ENCODE results near the gene PLCD4. TPM values are rescaled to one million over a fixed set of nuclear protein-coding genes. Genes with fewer than 3 reads are reported as not detected.
A peak's percentile ranks its signal among the peaks of the same experiment; 100 is the strongest.

Gene PLCD4
- total and polyA plus RNA-seq, 5 donors from 2014 or later: 0.12 to 0.54 (median 0.16) TPM; not detected in 2

- H3K36me3 Mint-ChIP-seq: peaks cover 3% of the 10 kb centered on the region
- no peaks in the 10 kb centered on the region for H3K9me3 Mint-ChIP-seq
- ATAC-seq (ENCODE audit: low read depth in 2 of 2) (no peak), DNase-seq (no peak)
- no peak overlapping the region for H3K4me3 ChIP-seq (ENCODE audit: low read depth, low read length)
- H3K9me3 ChIP-seq (ENCODE audit: control insufficient read depth in 2 of 2, low read length in 2 of 2): no peaks in the 10 kb centered on the region
- H3K4me1 Mint-ChIP-seq: no peaks in the 10 kb centered on the region
- H3K27ac ChIP-seq (ENCODE audit: insufficient read depth, low read length, poor library complexity, severe bottlenecking): no peak overlapping the region
- H3K4me3 Mint-ChIP-seq: no peak overlapping the region
- H3K27ac Mint-ChIP-seq: no peak overlapping the region
- H3K36me3 ChIP-seq (ENCODE audit: control insufficient read depth, insufficient read depth, low read length): no peaks in the 10 kb centered on the region
- H3K4me1 ChIP-seq (ENCODE audit: control insufficient read depth, insufficient read depth, low read length, poor library complexity, severe bottlenecking): no peaks in the 10 kb centered on the region
- H3K27me3 Mint-ChIP-seq: peaks cover 7% of the 10 kb centered on the region
- H3K27me3 ChIP-seq (ENCODE audit: control insufficient read depth, insufficient read depth, low read length): no peaks in the 10 kb centered on the region
These were observed 15.6 kb downstream of the PLCD4 start for GRCh38 chr2:218623366-218623705.

- DNase-seq (no peak), ATAC-seq (ENCODE audit: low read depth in 2 of 2) (no peak)
- Mint-ChIP-seq H3K9me3 (no peaks in the 10 kb centered on the region), H3K27ac (no peak overlapping the region), H3K4me3 (no peak overlapping the region), H3K36me3 (no peaks in the 10 kb centered on the region), H3K4me1 (no peaks in the 10 kb centered on the region), H3K27me3 (peaks cover 7% of the 10 kb centered on the region)
- H3K27ac ChIP-seq (ENCODE audit: insufficient read depth, low read length, poor library complexity, severe bottlenecking): no peak overlapping the region
- H3K27me3 ChIP-seq (ENCODE audit: control insufficient read depth, insufficient read depth, low read length): no peaks in the 10 kb centered on the region
- H3K4me3 ChIP-seq (ENCODE audit: low read depth, low read length): no peak overlapping the region
- no peaks in the 10 kb centered on the region for H3K4me1 ChIP-seq (ENCODE audit: control insufficient read depth, insufficient read depth, low read length, poor library complexity, severe bottlenecking)
- no peaks in the 10 kb centered on the region for H3K9me3 ChIP-seq (ENCODE audit: control insufficient read depth in 2 of 2, low read length in 2 of 2)
- no peaks in the 10 kb centered on the region for H3K36me3 ChIP-seq (ENCODE audit: control insufficient read depth, insufficient read depth, low read length)
These were observed 18.7 kb downstream of the PLCD4 start for GRCh38 chr2:218626369-218626768.

GRCh38 chr2:218627939-218628338 lies 20.2 kb downstream of the PLCD4 start:
- Histone ChIP-seq H3K27me3 (ENCODE audit: control insufficient read depth, insufficient read depth, low read length) (no peaks in the 10 kb centered on the region), H3K36me3 (ENCODE audit: control insufficient read depth, insufficient read depth, low read length) (peaks cover under 1% of the 10 kb centered on the region), H3K9me3 (ENCODE audit: control insufficient read depth in 2 of 2, low read length in 2 of 2) (no peaks in the 10 kb centered on the region), H3K27ac (ENCODE audit: insufficient read depth, low read length, poor library complexity, severe bottlenecking) (no peak overlapping the region), H3K4me1 (ENCODE audit: control insufficient read depth, insufficient read depth, low read length, poor library complexity, severe bottlenecking) (no peaks in the 10 kb centered on the region), H3K4me3 (ENCODE audit: low read depth, low read length) (no peak overlapping the region)
- Mint-ChIP-seq H3K4me3 (no peak overlapping the region), H3K9me3 (no peaks in the 10 kb centered on the region), H3K27me3 (peaks cover 7% of the 10 kb centered on the region), H3K36me3 (peaks cover 4% of the 10 kb centered on the region), H3K27ac (no peak overlapping the region), H3K4me1 (peaks cover 0 to 4% (median 0%) of the 10 kb centered on the region in 4 donors)
- DNase-seq (no peak), ATAC-seq (ENCODE audit: low read depth in 2 of 2) (no peak)

- Histone ChIP-seq H3K4me1 (ENCODE audit: control insufficient read depth, insufficient read depth, low read length, poor library complexity, severe bottlenecking) (no peaks in the 10 kb centered on the region), H3K36me3 (ENCODE audit: control insufficient read depth, insufficient read depth, low read length) (peaks cover 32% of the 10 kb centered on the region), H3K27me3 (ENCODE audit: control insufficient read depth, insufficient read depth, low read length) (no peaks in the 10 kb centered on the region), H3K27ac (ENCODE audit: insufficient read depth, low read length, poor library complexity, severe bottlenecking) (no peak overlapping the region), H3K4me3 (ENCODE audit: low read depth, low read length) (no peak overlapping the region), H3K9me3 (ENCODE audit: control insufficient read depth in 2 of 2, low read length in 2 of 2) (no peaks in the 10 kb centered on the region)
- Mint-ChIP-seq H3K9me3 (no peaks in the 10 kb centered on the region), H3K27ac (no peak overlapping the region), H3K4me3 (no peak overlapping the region), H3K36me3 (peaks cover 26% of the 10 kb centered on the region), H3K4me1 (peaks cover 0 to 4% (median 0%) of the 10 kb centered on the region in 4 donors), H3K27me3 (no peaks in the 10 kb centered on the region)
- ATAC-seq (ENCODE audit: low read depth in 2 of 2) (no peak), DNase-seq (no peak)
These were observed 24.1 kb downstream of the PLCD4 start for GRCh38 chr2:218631837-218632236.

- H3K9me3 Mint-ChIP-seq: no peaks in the 10 kb centered on the region
- no peak overlapping the region for H3K27ac Mint-ChIP-seq
- no peak overlapping the region for H3K4me3 ChIP-seq (ENCODE audit: low read depth, low read length)
- no peak overlapping the region for H3K4me3 Mint-ChIP-seq
- H3K27me3 ChIP-seq (ENCODE audit: control insufficient read depth, insufficient read depth, low read length): no peaks in the 10 kb centered on the region
- peaks cover 65% of the 10 kb centered on the region for H3K36me3 ChIP-seq (ENCODE audit: control insufficient read depth, insufficient read depth, low read length)
- H3K4me1 ChIP-seq (ENCODE audit: control insufficient read depth, insufficient read depth, low read length, poor library complexity, severe bottlenecking): no peaks in the 10 kb centered on the region
- no peaks in the 10 kb centered on the region for H3K27me3 Mint-ChIP-seq
- H3K36me3 Mint-ChIP-seq: peaks cover 42% of the 10 kb centered on the region
- no peak overlapping the region for H3K27ac ChIP-seq (ENCODE audit: insufficient read depth, low read length, poor library complexity, severe bottlenecking)
- DNase-seq: no peak
- no peak for ATAC-seq (ENCODE audit: low read depth in 2 of 2)
- no peaks in the 10 kb centered on the region for H3K9me3 ChIP-seq (ENCODE audit: control insufficient read depth in 2 of 2, low read length in 2 of 2)
- H3K4me1 Mint-ChIP-seq: peaks cover 0 to 5% (median 2%) of the 10 kb centered on the region in 4 donors
These were observed 28.0 kb downstream of the PLCD4 start for GRCh38 chr2:218635719-218636118.

GRCh38 chr2:218638372-218638771 lies 30.7 kb downstream of the PLCD4 start:
- Mint-ChIP-seq H3K27ac (peak overlapping the region in 1 of 3 donors; percentile 6), H3K27me3 (no peaks in the 10 kb centered on the region), H3K4me3 (no peak overlapping the region), H3K9me3 (no peaks in the 10 kb centered on the region), H3K4me1 (peaks cover 0 to 5% (median 0%) of the 10 kb centered on the region in 4 donors), H3K36me3 (peaks cover 36% of the 10 kb centered on the region)
- H3K27ac ChIP-seq (ENCODE audit: insufficient read depth, low read length, poor library complexity, severe bottlenecking): no peak overlapping the region
- no peaks in the 10 kb centered on the region for H3K27me3 ChIP-seq (ENCODE audit: control insufficient read depth, insufficient read depth, low read length)
- no peak overlapping the region for H3K4me3 ChIP-seq (ENCODE audit: low read depth, low read length)
- ATAC-seq (ENCODE audit: low read depth in 2 of 2) (no peak), DNase-seq (no peak)
- no peaks in the 10 kb centered on the region for H3K9me3 ChIP-seq (ENCODE audit: control insufficient read depth in 2 of 2, low read length in 2 of 2)
- H3K36me3 ChIP-seq (ENCODE audit: control insufficient read depth, insufficient read depth, low read length): peaks cover 81% of the 10 kb centered on the region
- H3K4me1 ChIP-seq (ENCODE audit: control insufficient read depth, insufficient read depth, low read length, poor library complexity, severe bottlenecking): no peaks in the 10 kb centered on the region

- no peak overlapping the region for H3K4me3 Mint-ChIP-seq
- Histone ChIP-seq H3K4me3 (ENCODE audit: low read depth, low read length) (no peak overlapping the region), H3K27ac (ENCODE audit: insufficient read depth, low read length, poor library complexity, severe bottlenecking) (no peak overlapping the region), H3K4me1 (ENCODE audit: control insufficient read depth, insufficient read depth, low read length, poor library complexity, severe bottlenecking) (no peaks in the 10 kb centered on the region), H3K36me3 (ENCODE audit: control insufficient read depth, insufficient read depth, low read length) (peaks cover 82% of the 10 kb centered on the region), H3K9me3 (ENCODE audit: control insufficient read depth in 2 of 2, low read length in 2 of 2) (no peaks in the 10 kb centered on the region), H3K27me3 (ENCODE audit: control insufficient read depth, insufficient read depth, low read length) (no peaks in the 10 kb centered on the region)
- peaks cover 0 to 5% (median 0%) of the 10 kb centered on the region in 4 donors for H3K4me1 Mint-ChIP-seq
- H3K27ac Mint-ChIP-seq: no peak overlapping the region
- H3K27me3 Mint-ChIP-seq: no peaks in the 10 kb centered on the region
- DNase-seq (no peak), ATAC-seq (ENCODE audit: low read depth in 2 of 2) (no peak)
- H3K36me3 Mint-ChIP-seq: peaks cover 24% of the 10 kb centered on the region
- no peaks in the 10 kb centered on the region for H3K9me3 Mint-ChIP-seq
These were observed 34.5 kb downstream of the PLCD4 start for GRCh38 chr2:218642121-218642656.

- no peaks in the 10 kb centered on the region for H3K4me1 ChIP-seq (ENCODE audit: control insufficient read depth, insufficient read depth, low read length, poor library complexity, severe bottlenecking)
- H3K36me3 ChIP-seq (ENCODE audit: control insufficient read depth, insufficient read depth, low read length): peaks cover 78% of the 10 kb centered on the region
- H3K27me3 ChIP-seq (ENCODE audit: control insufficient read depth, insufficient read depth, low read length): no peaks in the 10 kb centered on the region
- no peaks in the 10 kb centered on the region for H3K9me3 ChIP-seq (ENCODE audit: control insufficient read depth in 2 of 2, low read length in 2 of 2)
- no peak for DNase-seq
- Mint-ChIP-seq H3K36me3 (peaks cover 25% of the 10 kb centered on the region), H3K4me1 (peaks cover 0 to 8% (median 3%) of the 10 kb centered on the region in 4 donors), H3K9me3 (no peaks in the 10 kb centered on the region), H3K27ac (no peak overlapping the region), H3K4me3 (no peak overlapping the region), H3K27me3 (no peaks in the 10 kb centered on the region)
- ATAC-seq (ENCODE audit: low read depth in 2 of 2): no peak
- H3K27ac ChIP-seq (ENCODE audit: insufficient read depth, low read length, poor library complexity, severe bottlenecking): no peak overlapping the region
- no peak overlapping the region for H3K4me3 ChIP-seq (ENCODE audit: low read depth, low read length)
These were observed 35.1 kb downstream of the PLCD4 start for GRCh38 chr2:218642786-218643185.

Measured in CD4-positive, CD25-positive, alpha-beta regulatory T cell (primary cell).